Measurements from ENCODE around the gene C10orf53.

DNA sequence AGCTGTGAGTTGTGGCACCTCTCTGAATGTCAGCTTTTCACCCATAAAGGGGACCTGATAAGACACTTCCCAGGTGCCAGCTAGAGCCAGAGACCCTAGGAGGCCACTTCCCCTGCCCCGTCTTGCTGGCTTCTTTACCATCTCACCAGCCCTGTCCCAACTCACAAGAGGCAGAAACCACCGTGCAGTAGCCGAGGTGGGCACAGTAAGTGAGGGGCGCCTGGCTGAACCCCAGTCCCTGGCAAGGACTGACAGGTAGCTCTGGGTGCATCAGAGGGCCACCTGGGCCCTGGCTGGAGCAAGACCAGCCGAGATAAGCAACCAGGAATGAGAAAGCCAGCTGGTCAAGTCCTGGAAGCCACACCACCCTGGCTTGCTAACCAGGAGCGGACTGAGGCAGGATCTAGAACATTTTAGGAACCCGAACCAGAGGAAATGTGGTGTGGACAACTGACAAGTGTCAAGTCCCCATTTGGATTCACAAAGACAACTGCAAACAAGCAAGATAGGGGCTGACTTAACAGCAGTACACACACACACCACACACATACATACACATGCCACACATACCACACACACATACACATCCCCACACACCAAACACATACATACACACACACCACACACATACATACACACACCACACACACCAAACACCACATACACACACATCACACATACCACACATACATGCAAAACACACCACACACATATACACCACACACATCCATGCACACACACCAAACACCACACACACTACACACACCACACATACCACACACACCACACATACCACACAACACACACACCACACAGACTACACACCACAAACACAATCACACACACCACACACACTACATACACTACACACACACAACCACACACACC lies 61.9 kb downstream of the C10orf53 start:
- TF ChIP-seq CTCF (IDR thresholded peaks at IDR 0.05; ENCODE audit: low read depth, low read length, poor library complexity, severe bottlenecking) (no peak), EZH2phosphoT487 (IDR thresholded peaks at IDR 0.05; ENCODE audit: borderline replicate concordance, low read length) (no peak)

All from DOHH2 (cell line).